DND-41 (cell line): ENCODE data around the gene LEMD2.
A peak's percentile ranks its signal among the peaks of the same experiment; 100 is the strongest.

Experiments
- ATAC-seq: fragments of 200-7000 bp; cut with Tn5 transposase; 3 replicates; pipeline ENCODE4 v1.9.1; 2021; ENCODE audit warnings: low read depth; ENCODE audit not compliant: insufficient read depth
- DNase-seq: peaks from one replicate; pipeline ENCODE4 v3.0.0-alpha.2; 2020
- H2AFZ ChIP-seq: 2 replicates; pipeline ENCODE4 v1.6.0; 2012; ENCODE audit warnings: low read depth, low read length
- H3K27ac ChIP-seq: 2 replicates; pipeline ENCODE4 v1.5.1; 2012; ENCODE audit warnings: low read length, inconsistent platforms
- H3K27me3 ChIP-seq: fragments of 200-600 bp; sonication (generic); 2 replicates; pipeline ENCODE4 v1.6.0; 2012; ENCODE audit warnings: low read length, mild to moderate bottlenecking, inconsistent platforms; ENCODE audit not compliant: insufficient read depth, poor library complexity
- H3K36me3 ChIP-seq: 2 replicates; pipeline ENCODE4 v1.5.1; 2012; ENCODE audit warnings: low read length, inconsistent platforms; ENCODE audit not compliant: insufficient read depth
- H3K4me1 ChIP-seq: 2 replicates; pipeline ENCODE4 v1.5.1; 2012; ENCODE audit warnings: mild to moderate bottlenecking, low read length; ENCODE audit not compliant: insufficient read depth
- H3K4me2 ChIP-seq: 2 replicates; pipeline ENCODE4 v1.6.0; 2012; ENCODE audit warnings: mild to moderate bottlenecking, moderate library complexity, low read length, inconsistent platforms; ENCODE audit not compliant: insufficient read depth
- H3K4me3 ChIP-seq, 2 experiments: fragments of 200-600 bp in 1 of 2; shearing (Covaris generic) in 1 of 2; 2 replicates each; pipeline ENCODE4 v1.5.1; 2012 to 2016; ENCODE audit warnings: inconsistent platforms in 2 of 2, low read length in 2 of 2, mild to moderate bottlenecking in 2 of 2, low read depth in 1 of 2, moderate library complexity in 1 of 2
- H3K79me2 ChIP-seq: 2 replicates; pipeline ENCODE4 v1.6.0; 2012; ENCODE audit warnings: low read length, inconsistent platforms; ENCODE audit not compliant: insufficient read depth
- H3K9ac ChIP-seq: 2 replicates; pipeline ENCODE4 v1.6.0; 2012; ENCODE audit warnings: low read depth, mild to moderate bottlenecking, inconsistent platforms, low read length, moderate library complexity
- H3K9me3 ChIP-seq: 2 replicates; pipeline ENCODE4 v1.5.1; 2012; ENCODE audit warnings: low read length, moderate library complexity, mild to moderate bottlenecking, inconsistent platforms; ENCODE audit not compliant: insufficient read depth, severe bottlenecking
- H4K20me1 ChIP-seq: 2 replicates; pipeline ENCODE4 v1.6.0; 2012; ENCODE audit warnings: low read length; ENCODE audit not compliant: insufficient read depth
- CTCF ChIP-seq: IDR thresholded peaks from 2 replicates; pipeline ENCODE4 v1.5.1; 2012; ENCODE audit warnings: borderline replicate concordance, low read length, moderate library complexity, mild to moderate bottlenecking; ENCODE audit not compliant: poor library complexity, severe bottlenecking; ENCODE audit errors: extremely low read depth
- EZH2 ChIP-seq: IDR thresholded peaks from 3 replicates; pipeline ENCODE4 v1.6.1; 2012; ENCODE audit warnings: borderline replicate concordance, low read depth, mild to moderate bottlenecking, moderate library complexity, low read length, inconsistent platforms; ENCODE audit not compliant: severe bottlenecking

Gene LEMD2

GRCh38 chr6:33788694-33789549 is at the start of gene LEMD2:
TSS of gene LEMD2 (minus strand) at chr6:33789130. CDS start at chr6:33789116, 14 bp downstream.
- Histone ChIP-seq H3K27ac (peak within 1 kb of the TSS; percentile 91), H2AFZ (peak within 1 kb of the TSS; percentile 94), H4K20me1 (peaks cover 40% of the 10 kb centered on the region), H3K9ac (peak within 1 kb of the TSS; percentile 96), H3K27me3 (no peaks in the 10 kb centered on the region), H3K36me3 (peaks cover 38% of the 10 kb centered on the region), H3K9me3 (no peaks in the 10 kb centered on the region), H3K4me3 (peak within 1 kb of the TSS; percentile 63 to 88), H3K4me1 (peaks cover 35% of the 10 kb centered on the region), H3K79me2 (peaks cover 52% of the 10 kb centered on the region), H3K4me2 (peak within 1 kb of the TSS; percentile 85)
- TF ChIP-seq CTCF, result no peak
- no peak for TF ChIP-seq EZH2
- peak; percentile 89 for ATAC-seq
- DNase-seq, result peak; percentile 94

GRCh38 chr6:33837971-33838665 is 49.2 kb upstream of the LEMD2 start:
- Histone ChIP-seq H3K4me2 (no peak overlapping the region), H3K27me3 (no peaks in the 10 kb centered on the region), H3K9ac (no peak overlapping the region), H3K36me3 (no peaks in the 10 kb centered on the region), H4K20me1 (no peaks in the 10 kb centered on the region), H3K79me2 (no peaks in the 10 kb centered on the region), H2AFZ (no peak overlapping the region), H3K9me3 (no peaks in the 10 kb centered on the region), H3K4me3 (no peak overlapping the region), H3K27ac (no peak overlapping the region), H3K4me1 (peaks cover 10% of the 10 kb centered on the region)
- DNase-seq (no peak), ATAC-seq (no peak)
- TF ChIP-seq CTCF (no peak), EZH2 (no peak)

GRCh38 chr6:33836806-33837469 is 48.0 kb upstream of the LEMD2 start:
- no peaks in the 10 kb centered on the region for H4K20me1 ChIP-seq
- no peak overlapping the region for H3K27ac ChIP-seq
- no peak overlapping the region for H3K9ac ChIP-seq
- TF ChIP-seq EZH2 (no peak), CTCF (no peak)
- H3K4me3 ChIP-seq, result no peak overlapping the region
- H3K79me2 ChIP-seq, result no peaks in the 10 kb centered on the region
- DNase-seq (no peak), ATAC-seq (no peak)
- no peaks in the 10 kb centered on the region for H3K9me3 ChIP-seq
- H3K4me2 ChIP-seq, result no peak overlapping the region
- H3K36me3 ChIP-seq, result no peaks in the 10 kb centered on the region
- H3K4me1 ChIP-seq, result peaks cover 10% of the 10 kb centered on the region
- no peaks in the 10 kb centered on the region for H3K27me3 ChIP-seq
- H2AFZ ChIP-seq, result no peak overlapping the region
